MG63 (cell line): Measurements from ENCODE around the gene ZBTB7B. TPM values are rescaled to one million over a fixed set of nuclear protein-coding genes. Genes with fewer than 3 reads are reported as not detected.

ENCODE experiments used
- DNase-seq: peaks from one replicate; pipeline ENCODE4 v3.0.0-alpha.2; 2020
- H3K27me3 ChIP-seq: fragments of 250-450 bp; sonication (Bioruptor Pico); 2 replicates; pipeline ENCODE4 v1.5.1; 2020; ENCODE audit warnings: mild to moderate bottlenecking, moderate library complexity
- H3K36me3 ChIP-seq: fragments of 250-450 bp; sonication (Bioruptor Pico); 2 replicates; pipeline ENCODE4 v1.5.1; 2020; ENCODE audit warnings: mild to moderate bottlenecking, moderate library complexity
- H3K4me3 ChIP-seq: fragments of 250-450 bp; sonication (Bioruptor Pico); 2 replicates; pipeline ENCODE4 v1.5.1; 2020; ENCODE audit warnings: mild to moderate bottlenecking, moderate library complexity
- H3K9me3 ChIP-seq: fragments of 250-450 bp; sonication (Bioruptor Pico); 2 replicates; pipeline ENCODE4 v1.5.1; 2020; ENCODE audit warnings: mild to moderate bottlenecking, moderate library complexity
- total RNA-seq: library from RNA; depleted of rRNA; stranded (reverse); fragments of >200 nt; shearing (Covaris generic); gene quantifications from 2 replicates; pipeline ENCODE4 v1.2.3, GENCODE V29; 2014; ENCODE audit warnings: low replicate concordance

The ZBTB7B gene
- total RNA-seq, 1 experiment from 2014 or later = 60.5 TPM

DNA sequence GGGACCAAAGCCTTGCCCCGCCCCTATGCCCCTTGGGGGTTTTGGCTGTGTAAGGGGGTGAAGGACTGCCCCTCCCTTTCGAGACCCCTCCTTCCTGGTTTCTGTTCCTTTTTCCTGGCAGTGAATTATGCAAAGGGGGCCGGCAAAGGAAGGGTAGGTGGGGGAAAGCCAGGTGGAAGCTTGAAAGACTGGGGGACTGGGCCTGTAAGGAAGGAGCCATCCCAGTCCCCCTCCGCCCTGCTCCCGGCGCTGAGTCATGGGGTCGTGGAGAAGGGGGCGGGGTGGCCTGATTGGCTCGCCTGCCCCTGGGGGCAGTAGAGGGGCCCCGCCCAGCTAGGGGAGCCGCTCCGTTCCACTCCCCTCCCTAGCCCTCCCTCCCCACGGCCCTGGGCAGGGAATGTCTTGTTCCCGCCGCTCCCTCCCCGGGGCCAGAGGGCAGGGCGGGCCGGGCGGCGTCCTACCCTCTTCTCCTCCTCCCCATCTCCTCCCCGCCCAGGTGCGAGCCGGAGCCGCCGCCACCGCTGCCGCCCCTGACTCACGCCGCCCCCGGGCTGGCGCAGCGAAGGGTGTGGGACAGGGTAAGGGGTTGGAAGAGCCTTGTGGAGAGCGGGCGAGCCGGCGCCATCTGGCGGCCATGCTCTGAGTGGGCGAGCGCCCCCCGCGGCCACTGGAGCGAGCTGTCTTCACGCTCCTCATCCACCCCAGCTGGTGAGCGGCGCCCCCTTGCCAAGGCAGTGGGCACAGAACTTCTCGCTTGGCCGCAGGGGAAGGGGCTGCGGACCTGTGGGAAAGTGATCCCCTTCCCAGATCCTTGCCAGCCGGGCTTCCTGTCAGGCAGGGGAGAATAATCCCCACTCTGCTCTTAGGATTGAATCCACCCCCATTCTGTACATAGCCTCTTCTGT, 14.7 kb downstream of the ZBTB7B start:
- peak overlapping the region; percentile 1 for H3K4me3 ChIP-seq
- H3K36me3 ChIP-seq = peaks cover 60% of the 10 kb centered on the region
- H3K9me3 ChIP-seq = no peaks in the 10 kb centered on the region
- DNase-seq = peak; percentile 99
- no peaks in the 10 kb centered on the region for H3K27me3 ChIP-seq

DNA sequence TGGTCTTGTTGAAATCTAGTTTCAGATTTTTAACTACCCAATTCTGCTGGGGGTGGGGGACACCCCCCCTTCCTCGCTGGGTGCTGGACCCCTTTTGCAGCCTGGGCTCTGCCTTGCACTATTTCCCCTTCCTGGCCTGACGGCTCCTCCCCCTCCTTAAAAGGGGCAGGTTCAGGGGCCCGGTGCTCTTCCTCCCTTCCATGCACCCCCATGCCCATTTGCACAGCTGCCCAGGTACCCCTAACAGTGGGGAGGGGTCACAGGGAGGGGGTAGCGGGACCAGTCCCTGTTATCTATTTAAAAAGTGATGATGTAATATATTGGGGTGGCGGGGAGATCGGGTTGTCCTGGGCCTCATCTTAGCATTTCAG, 15.3 kb downstream of the ZBTB7B start:
- H3K36me3 ChIP-seq = peaks cover 55% of the 10 kb centered on the region
- H3K27me3 ChIP-seq = no peaks in the 10 kb centered on the region
- H3K4me3 ChIP-seq = no peak overlapping the region
- no peaks in the 10 kb centered on the region for H3K9me3 ChIP-seq
- no peak for DNase-seq

GRCh38 chr1:155018617-155019348, 16.2 kb downstream of the ZBTB7B start:
- Histone ChIP-seq H3K9me3 (no peaks in the 10 kb centered on the region), H3K36me3 (peaks cover 50% of the 10 kb centered on the region), H3K27me3 (no peaks in the 10 kb centered on the region), H3K4me3 (no peak overlapping the region)
- DNase-seq = no peak

GRCh38 chr1:155019377-155020245, 17.0 kb downstream of the ZBTB7B start:
- H3K4me3 ChIP-seq = no peak overlapping the region
- no peak for DNase-seq
- no peaks in the 10 kb centered on the region for H3K9me3 ChIP-seq
- H3K27me3 ChIP-seq = no peaks in the 10 kb centered on the region
- peaks cover 42% of the 10 kb centered on the region for H3K36me3 ChIP-seq

DNA sequence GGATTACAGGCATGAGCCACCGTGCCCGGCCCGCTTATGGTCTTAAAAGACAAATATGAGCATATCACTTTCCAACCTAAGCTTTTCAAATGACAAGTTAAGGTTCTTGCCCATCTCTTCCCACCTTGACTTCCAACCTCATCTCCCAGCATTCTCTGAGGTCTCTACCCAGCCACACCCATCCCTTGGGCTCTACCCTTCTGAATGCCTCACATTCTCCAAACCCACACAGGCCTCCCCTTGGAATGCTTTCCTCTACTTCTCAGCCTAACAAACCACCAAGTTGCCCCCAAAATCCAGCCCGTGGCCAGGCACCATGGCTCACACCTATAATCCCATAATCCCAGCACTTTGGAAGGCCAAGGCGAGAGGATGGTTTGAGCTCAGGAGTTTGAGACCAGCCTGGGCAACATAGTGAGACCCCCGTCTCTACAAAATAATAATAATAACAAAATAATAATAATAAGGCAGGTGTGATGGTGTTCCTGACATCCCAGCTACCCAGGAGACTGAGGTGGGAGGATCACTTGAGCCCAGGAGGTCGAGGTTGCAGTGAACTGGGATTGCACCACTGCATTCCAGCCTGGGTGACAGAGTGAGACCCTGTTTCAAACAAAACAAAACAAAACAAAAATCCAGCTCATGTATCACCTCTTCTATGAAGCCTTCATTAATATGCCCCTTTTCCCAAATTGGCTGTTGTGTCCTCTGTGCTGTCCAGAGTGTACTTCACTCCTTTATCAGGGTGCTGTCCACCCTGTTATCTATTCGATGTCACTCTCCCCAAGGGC, 19.7 kb downstream of the ZBTB7B start:
- H3K4me3 ChIP-seq = no peak overlapping the region
- H3K36me3 ChIP-seq = peaks cover 19% of the 10 kb centered on the region
- H3K27me3 ChIP-seq = no peaks in the 10 kb centered on the region
- DNase-seq = no peak
- H3K9me3 ChIP-seq = no peaks in the 10 kb centered on the region

DNA sequence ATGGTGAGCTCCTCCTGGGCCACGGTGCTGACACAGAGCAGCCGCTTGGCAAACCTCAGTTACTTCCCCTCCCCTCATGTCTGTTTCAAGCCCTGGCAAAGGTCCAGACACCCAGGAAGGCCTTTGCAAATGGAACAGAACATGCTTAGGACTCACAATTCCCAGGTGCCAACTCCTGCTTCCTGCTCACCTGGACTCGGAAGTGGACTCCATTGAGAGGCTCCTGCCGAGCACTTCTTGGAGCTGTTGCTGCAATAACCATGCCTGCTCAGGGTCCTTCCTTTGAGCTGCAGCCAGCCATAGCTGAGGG, 20.3 kb downstream of the ZBTB7B start:
- Histone ChIP-seq H3K27me3 (no peaks in the 10 kb centered on the region), H3K4me3 (no peak overlapping the region), H3K9me3 (no peaks in the 10 kb centered on the region), H3K36me3 (peaks cover 16% of the 10 kb centered on the region)
- DNase-seq = no peak

DNA sequence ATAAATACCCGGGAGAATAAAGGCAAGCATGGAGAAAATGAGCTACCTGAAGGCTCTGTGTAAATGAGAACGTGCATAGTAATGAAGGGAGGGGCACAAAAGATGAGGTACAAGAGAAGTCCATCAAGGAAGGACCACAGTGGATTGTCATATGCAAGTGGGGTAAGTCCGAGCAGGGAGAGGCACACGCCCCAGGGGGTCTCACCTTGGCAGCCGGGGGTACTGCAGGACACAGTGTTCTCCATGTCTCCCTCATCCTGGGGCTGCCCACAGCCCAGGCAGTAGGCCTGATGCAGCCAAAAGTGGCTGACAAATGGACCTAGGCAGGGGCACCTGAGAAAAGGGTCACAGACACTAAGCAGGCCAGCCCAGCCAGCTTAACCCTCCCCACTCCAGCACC, 21.0 kb downstream of the ZBTB7B start:
- no peak for DNase-seq
- no peaks in the 10 kb centered on the region for H3K27me3 ChIP-seq
- H3K36me3 ChIP-seq = peaks cover 12% of the 10 kb centered on the region
- no peaks in the 10 kb centered on the region for H3K9me3 ChIP-seq
- no peak overlapping the region for H3K4me3 ChIP-seq

DNA sequence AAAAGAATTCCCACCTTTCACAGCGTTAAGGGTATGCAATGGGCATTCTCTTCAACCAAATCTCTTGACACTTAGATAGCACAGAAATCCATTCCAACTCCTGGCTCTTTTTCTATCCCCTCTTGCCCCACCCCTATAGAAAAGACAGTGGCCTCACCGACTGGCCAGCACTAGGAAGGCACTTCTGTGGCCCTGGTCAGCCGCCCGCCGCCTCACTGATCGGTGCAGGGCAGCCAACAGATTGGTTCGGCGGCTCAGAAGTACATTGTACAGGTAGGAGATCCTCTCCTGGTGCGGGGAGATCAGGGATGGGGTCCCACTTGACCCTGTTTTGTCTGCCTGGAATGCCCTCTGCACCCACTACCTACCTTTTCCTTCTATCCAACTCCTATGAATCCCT, 21.7 kb downstream of the ZBTB7B start:
- no peak for DNase-seq
- Histone ChIP-seq H3K27me3 (no peaks in the 10 kb centered on the region), H3K36me3 (peaks cover 5% of the 10 kb centered on the region), H3K4me3 (no peak overlapping the region), H3K9me3 (no peaks in the 10 kb centered on the region)

GRCh38 chr1:155026154-155026553, 23.6 kb downstream of the ZBTB7B start:
- H3K9me3 ChIP-seq = no peaks in the 10 kb centered on the region
- DNase-seq = peak; percentile 69
- H3K36me3 ChIP-seq = no peaks in the 10 kb centered on the region
- no peaks in the 10 kb centered on the region for H3K27me3 ChIP-seq
- no peak overlapping the region for H3K4me3 ChIP-seq

GRCh38 chr1:155026588-155026987, 24.0 kb downstream of the ZBTB7B start:
- no peaks in the 10 kb centered on the region for H3K9me3 ChIP-seq
- no peak overlapping the region for H3K4me3 ChIP-seq
- DNase-seq = peak; percentile 80
- no peaks in the 10 kb centered on the region for H3K36me3 ChIP-seq
- H3K27me3 ChIP-seq = no peaks in the 10 kb centered on the region

GRCh38 chr1:155029513-155030242, 27.1 kb downstream of the ZBTB7B start:
- Histone ChIP-seq H3K27me3 (no peaks in the 10 kb centered on the region), H3K36me3 (no peaks in the 10 kb centered on the region), H3K4me3 (no peak overlapping the region), H3K9me3 (no peaks in the 10 kb centered on the region)
- DNase-seq = no peak

- H3K36me3 ChIP-seq = no peaks in the 10 kb centered on the region
Measured at GRCh38 chr1:155030243-155030795, 27.7 kb downstream of the ZBTB7B start.

GRCh38 chr1:155030899-155031298, 28.3 kb downstream of the ZBTB7B start:
- no peaks in the 10 kb centered on the region for H3K27me3 ChIP-seq
- H3K9me3 ChIP-seq = no peaks in the 10 kb centered on the region
- H3K4me3 ChIP-seq = no peak overlapping the region
- DNase-seq = no peak
- H3K36me3 ChIP-seq = no peaks in the 10 kb centered on the region

More at GRCh38 chr1:155030243-155030795, 27.7 kb downstream of the ZBTB7B start:
- Histone ChIP-seq H3K9me3 (no peaks in the 10 kb centered on the region), H3K27me3 (no peaks in the 10 kb centered on the region), H3K4me3 (no peak overlapping the region)
- DNase-seq = no peak

DNA sequence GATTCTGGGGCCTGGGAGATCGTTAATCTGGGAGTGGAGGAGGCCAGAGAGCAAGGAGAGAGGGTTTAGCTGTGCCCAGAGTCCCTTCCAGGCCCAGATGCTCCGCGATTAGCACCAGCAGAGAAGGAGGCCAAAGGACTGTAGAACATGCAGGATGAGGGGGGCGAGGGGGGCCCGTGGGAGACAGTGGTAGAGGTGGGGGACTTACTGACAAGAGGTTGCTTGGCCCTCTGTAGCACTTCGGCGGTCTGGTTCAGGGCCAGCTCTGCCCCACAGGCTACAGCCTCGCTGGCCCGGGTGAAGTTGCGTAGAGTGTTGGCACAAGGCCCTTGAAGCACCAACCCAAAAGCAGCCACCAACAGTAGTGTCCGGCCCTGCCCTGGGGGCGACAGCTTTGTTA, 30.3 kb downstream of the ZBTB7B start:
- Histone ChIP-seq H3K36me3 (no peaks in the 10 kb centered on the region), H3K27me3 (no peaks in the 10 kb centered on the region), H3K9me3 (no peaks in the 10 kb centered on the region), H3K4me3 (no peak overlapping the region)
- no peak for DNase-seq

DNA sequence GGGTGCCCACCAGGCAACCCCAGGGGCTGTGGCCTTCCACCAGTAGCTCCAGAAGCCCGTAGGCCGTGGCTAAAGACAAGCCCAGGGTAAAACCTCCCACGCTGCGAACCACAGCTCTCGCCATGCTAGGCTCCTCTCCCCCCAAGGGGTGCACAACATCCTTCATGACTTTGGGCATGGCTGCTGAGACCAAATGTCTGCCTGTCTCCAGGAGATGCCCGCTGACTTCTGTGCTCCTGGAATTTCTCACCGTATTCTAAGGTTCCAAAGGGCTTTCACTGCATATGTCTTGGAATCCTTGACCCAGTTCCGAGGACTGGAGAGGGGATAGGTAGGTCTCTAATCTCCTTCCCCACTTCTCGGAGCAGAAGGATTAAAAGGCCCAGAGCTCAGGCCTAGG, 30.9 kb downstream of the ZBTB7B start, which contains the start of the genes DCST1 and DCST2:
Gene DCST1 (plus strand): TSS at position 301 of the 400 bp plus-strand sequence. CDS start 213 bp downstream, outside the sequence.
Gene DCST2 (minus strand): TSS at position 258 of the 400 bp plus-strand sequence. CDS start 80 bp downstream, at position 178.
- Histone ChIP-seq H3K9me3 (no peaks in the 10 kb centered on the region), H3K4me3 (no peak within 1 kb of the TSS), H3K27me3 (no peaks in the 10 kb centered on the region), H3K36me3 (no peaks in the 10 kb centered on the region)
- no peak for DNase-seq
